T-cell (primary cell): ENCODE measurements around the gene LRRC37A2. TPM values are rescaled to one million over a fixed set of nuclear protein-coding genes. Genes with fewer than 3 reads are reported as not detected.
"Not testable (repeated sequence)": the region's sequence is repeated elsewhere in the genome, so short reads cannot be mapped to it uniquely, and the experiment has no call there.

Experiments
- ATAC-seq, 4 experiments: fragments of 200-7000 bp in 3 of 4; fragments of 150-1000 bp in 1 of 4; cut with Tn5 transposase; replicated peaks in 1 of 4; 1 replicate in 3 of 4; 2 replicates in 1 of 4; pipeline ENCODE4 v1.10.0; 2021; ENCODE audit warnings: moderate library complexity in 3 of 4, mild to moderate bottlenecking in 2 of 4, moderate number of reproducible peaks in 1 of 4
- CTCF ChIA-PET, 2 donors: fragments of 300-600 bp; sonication (Branson Sonifier 250); formaldehyde crosslinking; loops; one replicate each; lab custom pipeline; 2022; ENCODE audit warnings: antibody characterized with exemption in 2 of 2; lab: Charles Lee
- POLR2A ChIA-PET, 2 donors: fragments of 300-600 bp; sonication (Branson Sonifier 250); formaldehyde crosslinking; loops; one replicate each; lab custom pipeline; 2022; ENCODE audit warnings: antibody characterized with exemption in 2 of 2; lab: Charles Lee
- DNase-seq, 35 experiments: peaks; one replicate each; pipeline versions ENCODE4 v3.0.0 to v3.0.0-alpha.2; 2013 to 2023
- H3K27ac ChIP-seq: one replicate; pipeline ENCODE4 v1.5.1; 2013; ENCODE audit warnings: low read length
- H3K27me3 ChIP-seq, 2 experiments: replicated peaks in 1 of 2; 1 replicate in 1 of 2; 2 replicates in 1 of 2; pipeline versions ENCODE4 v1.6.1 to v1.7.0; 2013; ENCODE audit warnings: low read length in 1 of 2, mixed read lengths in 1 of 2; ENCODE audit not compliant: control insufficient read depth in 2 of 2, insufficient read depth in 2 of 2; ENCODE audit errors: extremely low read depth in 1 of 2
- H3K36me3 ChIP-seq, 2 donors: 1 replicate in 1 of 2; 2 replicates in 1 of 2; pipeline versions ENCODE4 v1.6.1 to v1.7.0; 2013; ENCODE audit warnings: low read length in 1 of 2; ENCODE audit not compliant: control insufficient read depth in 2 of 2, insufficient read depth in 1 of 2; ENCODE audit errors: extremely low read depth in 1 of 2
- H3K4me1 ChIP-seq, 2 experiments: 1 replicate in 1 of 2; 2 replicates in 1 of 2; pipeline versions ENCODE4 v1.6.1 to v1.7.0; 2013; ENCODE audit warnings: low read length in 2 of 2, mixed read lengths in 1 of 2; ENCODE audit not compliant: insufficient read depth in 2 of 2, control insufficient read depth in 1 of 2; ENCODE audit errors: extremely low read depth in 1 of 2
- H3K4me3 ChIP-seq, 2 donors: 1 replicate in 1 of 2; 2 replicates in 1 of 2; pipeline versions ENCODE4 v1.5.1 to v1.7.0; 2013; ENCODE audit warnings: mild to moderate bottlenecking in 2 of 2, low read length in 1 of 2, moderate library complexity in 1 of 2; ENCODE audit not compliant: control insufficient read depth in 1 of 2; ENCODE audit errors: extremely low read depth in 1 of 2
- H3K9me3 ChIP-seq: 2 replicates; pipeline ENCODE4 v1.7.0; 2013
- H3K27ac Mint-ChIP-seq, 2 donors: one replicate each; pipeline ENCODE4 v1.8.0; 2020 to 2021; ENCODE audit warnings: mild to moderate bottlenecking in 2 of 2, mixed read lengths in 2 of 2
- H3K27me3 Mint-ChIP-seq, 2 donors: one replicate each; pipeline ENCODE4 v1.8.0; 2021 to 2022; ENCODE audit warnings: mixed read lengths in 2 of 2
- H3K36me3 Mint-ChIP-seq: one replicate; pipeline ENCODE4 v1.8.0; 2021; ENCODE audit warnings: mixed read lengths
- H3K4me1 Mint-ChIP-seq, 3 donors: one replicate each; pipeline ENCODE4 v1.8.0; 2020 to 2022; ENCODE audit warnings: mixed read lengths in 3 of 3, mild to moderate bottlenecking in 1 of 3
- H3K4me3 Mint-ChIP-seq, 3 donors: one replicate each; pipeline ENCODE4 v1.8.0; 2020 to 2022; ENCODE audit warnings: mild to moderate bottlenecking in 3 of 3, mixed read lengths in 3 of 3, moderate library complexity in 3 of 3
- H3K9me3 Mint-ChIP-seq, 3 donors: one replicate each; pipeline ENCODE4 v1.8.0; 2020 to 2022; ENCODE audit warnings: mixed read lengths in 3 of 3
- WGBS: methylation state at CpG from one replicate; pipeline ENCODE4 v1.1.5; 2013; ENCODE audit warnings: missing lambda C conversion rate; ENCODE audit not compliant: insufficient coverage; 5-methylcytosine and 5-hydroxymethylcytosine counted together
- total RNA-seq, 35 experiments: library from RNA in 6 of 35; stranded (reverse) in 6 of 35; fragments of 120-200 nt in 1 of 35; gene quantifications; one replicate each; pipeline versions ENCODE4 v1.2.1 to v1.2.4 and lab custom pipeline; 2013 to 2026

Gene LRRC37A2
- total RNA-seq, 5 donors from 2014 or later (not counting 1 experiment from before 2014, with no cell fraction given) = 10.5 to 59.6 (median 30.6) TPM

- no CpG with 5 or more reads among the region's 1 CpG for WGBS
- ATAC-seq, H3K36me3 Mint-ChIP-seq, H3K9me3 Mint-ChIP-seq, H3K27ac Mint-ChIP-seq, H3K4me1 Mint-ChIP-seq, H3K9me3 ChIP-seq, H3K4me3 Mint-ChIP-seq, H3K4me3 ChIP-seq, H3K27ac ChIP-seq, POLR2A ChIA-PET, H3K27me3 ChIP-seq, H3K4me1 ChIP-seq, H3K27me3 Mint-ChIP-seq, CTCF ChIA-PET, H3K36me3 ChIP-seq, DNase-seq: not testable (repeated sequence)
Measured at GRCh38 chr17:46566980-46567379, 54.7 kb downstream of the LRRC37A2 start.

GRCh38 chr17:46571796-46572195 lies 59.5 kb downstream of the LRRC37A2 start:
- H3K36me3 Mint-ChIP-seq, H3K27ac ChIP-seq, H3K27ac Mint-ChIP-seq, H3K9me3 Mint-ChIP-seq, DNase-seq, H3K4me3 Mint-ChIP-seq, H3K27me3 Mint-ChIP-seq, POLR2A ChIA-PET, H3K4me3 ChIP-seq, H3K4me1 ChIP-seq, H3K27me3 ChIP-seq, H3K9me3 ChIP-seq, H3K4me1 Mint-ChIP-seq, CTCF ChIA-PET, H3K36me3 ChIP-seq: not testable (repeated sequence)
- WGBS = no CpG with 5 or more reads among the region's 4 CpGs
- peak in 1 of 4 experiments; percentile 27 for ATAC-seq

- H3K36me3 Mint-ChIP-seq, CTCF ChIA-PET, POLR2A ChIA-PET, H3K27me3 Mint-ChIP-seq, H3K4me1 ChIP-seq, H3K9me3 Mint-ChIP-seq, H3K9me3 ChIP-seq, H3K27me3 ChIP-seq, H3K36me3 ChIP-seq, H3K27ac ChIP-seq, H3K4me1 Mint-ChIP-seq, H3K27ac Mint-ChIP-seq: not testable (repeated sequence)
- DNase-seq (peak in 34 of 35 experiments; percentile 16 to 98 (median 80)), ATAC-seq (peak; percentile 86 to 94 (median 91))
- WGBS = no CpG with 5 or more reads among the region's 65 CpGs
- peak within 1 kb of the TSS in 1 of 3 donors; percentile 37 for H3K4me3 Mint-ChIP-seq
- H3K4me3 ChIP-seq = peak within 1 kb of the TSS in 1 of 2 donors; percentile 23
Measured at GRCh38 chr17:46579083-46580075, 67.1 kb downstream of the LRRC37A2 start, which contains the start of gene ARL17A. TSS of gene ARL17A (minus strand) at chr17:46579691. CDS start at chr17:46576322, 3,369 bp downstream.

GRCh38 chr17:46580082-46580481 lies 67.8 kb downstream of the LRRC37A2 start:
- H3K4me1 ChIP-seq, POLR2A ChIA-PET, H3K36me3 ChIP-seq, H3K9me3 Mint-ChIP-seq, H3K27ac Mint-ChIP-seq, H3K27me3 ChIP-seq, H3K27me3 Mint-ChIP-seq, H3K9me3 ChIP-seq, CTCF ChIA-PET, H3K36me3 Mint-ChIP-seq, H3K4me1 Mint-ChIP-seq, ATAC-seq, DNase-seq, H3K27ac ChIP-seq: not testable (repeated sequence)
- no CpG with 5 or more reads among the region's 18 CpGs for WGBS
- peak overlapping the region in 1 of 3 donors; percentile 37 for H3K4me3 Mint-ChIP-seq
- H3K4me3 ChIP-seq = peak overlapping the region in 1 of 2 donors; percentile 23

- DNase-seq, H3K36me3 Mint-ChIP-seq, CTCF ChIA-PET, H3K4me3 Mint-ChIP-seq, H3K4me3 ChIP-seq, ATAC-seq, H3K27me3 Mint-ChIP-seq, POLR2A ChIA-PET, H3K36me3 ChIP-seq, H3K4me1 Mint-ChIP-seq, H3K27ac ChIP-seq, H3K9me3 Mint-ChIP-seq, H3K9me3 ChIP-seq, H3K27ac Mint-ChIP-seq, H3K27me3 ChIP-seq, H3K4me1 ChIP-seq: not testable (repeated sequence)
- WGBS = no CpG with 5 or more reads among the region's 3 CpGs
Measured at GRCh38 chr17:46585444-46585843, 73.2 kb downstream of the LRRC37A2 start.

GRCh38 chr17:46590157-46591146 lies 78.2 kb downstream of the LRRC37A2 start, which contains the start of gene NSF:
TSS of gene NSF (plus strand) at chr17:46590669. CDS start at chr17:46590776, 107 bp downstream.
- H3K27me3 ChIP-seq, H3K9me3 ChIP-seq, H3K4me1 Mint-ChIP-seq, POLR2A ChIA-PET, H3K4me1 ChIP-seq, CTCF ChIA-PET, H3K27ac ChIP-seq, H3K27me3 Mint-ChIP-seq, H3K9me3 Mint-ChIP-seq, H3K36me3 ChIP-seq, H3K27ac Mint-ChIP-seq, H3K4me3 Mint-ChIP-seq, H3K4me3 ChIP-seq, DNase-seq, H3K36me3 Mint-ChIP-seq: not testable (repeated sequence)
- ATAC-seq = peak; percentile 90 to 94 (median 92)
- WGBS = no CpG with 5 or more reads among the region's 95 CpGs
